ENCODE results near the gene OSBPL10. TPM values are rescaled to one million over a fixed set of nuclear protein-coding genes. Genes with fewer than 3 reads are reported as not detected.
"Not testable (repeated sequence)": the region's sequence is repeated elsewhere in the genome, so short reads cannot be mapped to it uniquely, and the experiment has no call there.

Gene OSBPL10
- total RNA-seq, 1 experiment from 2014 or later = 75.8 TPM

DNA sequence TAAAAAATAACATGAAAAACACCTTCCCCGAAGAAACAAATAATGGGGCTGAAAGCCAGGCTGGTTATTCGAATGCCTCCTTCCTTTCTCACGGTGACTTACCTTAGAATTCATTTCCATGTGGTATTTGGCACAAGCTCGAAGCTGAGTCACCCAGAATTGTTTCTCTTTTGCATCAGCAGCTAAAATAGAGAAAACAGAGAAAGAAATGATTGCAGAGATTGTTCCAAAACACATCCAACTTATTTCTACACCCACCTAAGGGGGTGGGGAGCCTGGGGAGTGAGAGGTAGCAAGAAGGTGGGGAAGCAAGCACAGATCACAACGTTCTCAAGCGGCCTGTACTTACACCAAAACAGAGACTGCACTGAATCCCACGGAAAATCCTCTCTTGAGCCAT lies 104.7 kb downstream of the OSBPL10 start:
- in situ Hi-C loops (cut with HindIII; ENCODE audit: low sequenced_read_pairs) = no loop called here
- DNase-seq (ENCODE audit: low spot score) = no peak

DNA sequence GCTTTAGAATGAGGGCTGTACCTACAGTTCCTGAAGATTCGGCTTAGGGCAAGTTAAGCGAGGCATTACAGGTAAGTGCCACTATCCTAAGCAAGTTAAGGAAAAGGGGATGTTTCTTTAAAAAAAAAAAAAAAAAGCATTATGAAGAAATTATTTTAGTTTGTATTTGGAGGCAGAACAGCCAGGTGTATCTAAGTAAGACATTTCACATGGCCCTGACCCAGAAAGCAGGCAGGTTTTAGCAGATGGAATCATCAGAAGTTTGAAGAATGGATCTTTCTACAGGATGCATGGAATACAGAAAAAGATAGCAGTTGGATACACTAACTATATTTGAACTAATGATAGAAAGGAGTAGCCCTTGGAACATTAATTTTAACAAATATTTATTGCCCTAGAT lies 105.6 kb downstream of the OSBPL10 start:
- in situ Hi-C loops (cut with HindIII; ENCODE audit: low sequenced_read_pairs) = no loop called here
- DNase-seq (ENCODE audit: low spot score) = no peak

DNA sequence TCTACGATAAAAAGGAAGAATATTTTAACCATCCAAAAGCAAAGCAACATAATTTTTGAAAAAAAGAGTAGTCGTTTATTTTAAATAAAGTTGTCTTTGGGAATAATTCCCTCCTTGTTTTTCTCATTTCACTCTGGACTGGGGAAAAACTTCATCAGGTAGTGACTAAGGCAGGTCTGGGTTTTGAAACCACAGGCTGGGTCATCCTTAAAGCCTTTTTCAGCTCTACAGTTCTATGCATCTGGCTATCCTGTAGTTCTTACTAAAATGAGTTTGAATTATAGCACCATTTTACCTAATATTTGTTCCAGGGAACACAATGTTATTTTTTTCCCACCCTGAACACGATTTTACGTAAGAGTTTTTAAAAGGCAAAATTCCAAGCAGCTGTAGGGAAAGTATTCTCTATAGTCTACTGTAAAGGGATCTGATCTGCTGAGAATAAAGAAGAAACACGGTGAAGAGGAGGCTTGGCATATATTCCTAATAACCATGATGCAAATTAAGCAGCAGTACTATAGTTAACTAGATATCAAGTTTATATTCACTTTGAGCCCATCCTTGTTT lies 107.7 kb downstream of the OSBPL10 start:
- in situ Hi-C loops (cut with HindIII; ENCODE audit: low sequenced_read_pairs) = no loop called here
- no peak for DNase-seq (ENCODE audit: low spot score)

GRCh38 chr3:31871939-31872507 lies 109.0 kb downstream of the OSBPL10 start:
- DNase-seq (ENCODE audit: low spot score) = no peak
- in situ Hi-C loops (cut with HindIII; ENCODE audit: low sequenced_read_pairs) = no loop called here

DNA sequence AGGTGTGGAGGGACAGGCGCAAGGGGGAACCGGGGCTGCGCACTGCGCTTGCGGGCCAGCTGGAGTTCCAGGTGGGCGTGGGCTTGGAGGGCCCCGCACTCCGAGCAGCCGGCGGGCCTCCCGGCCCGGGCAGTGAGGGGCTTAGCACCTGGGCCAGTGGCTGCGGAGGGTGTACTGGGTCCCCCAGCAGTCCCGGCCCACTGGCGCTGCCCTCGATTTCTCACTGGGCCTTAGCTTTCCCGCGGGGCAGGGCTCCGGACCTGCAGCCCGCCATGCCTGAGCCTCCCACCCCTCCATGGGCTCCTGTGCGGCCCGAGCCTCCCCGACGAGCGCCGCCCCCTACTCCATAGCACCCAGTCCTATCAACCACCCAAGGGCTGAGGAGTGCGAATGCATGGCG lies 111.0 kb downstream of the OSBPL10 start:
- DNase-seq (ENCODE audit: low spot score); in situ Hi-C loops (cut with HindIII; ENCODE audit: low sequenced_read_pairs): not testable (repeated sequence)

DNA sequence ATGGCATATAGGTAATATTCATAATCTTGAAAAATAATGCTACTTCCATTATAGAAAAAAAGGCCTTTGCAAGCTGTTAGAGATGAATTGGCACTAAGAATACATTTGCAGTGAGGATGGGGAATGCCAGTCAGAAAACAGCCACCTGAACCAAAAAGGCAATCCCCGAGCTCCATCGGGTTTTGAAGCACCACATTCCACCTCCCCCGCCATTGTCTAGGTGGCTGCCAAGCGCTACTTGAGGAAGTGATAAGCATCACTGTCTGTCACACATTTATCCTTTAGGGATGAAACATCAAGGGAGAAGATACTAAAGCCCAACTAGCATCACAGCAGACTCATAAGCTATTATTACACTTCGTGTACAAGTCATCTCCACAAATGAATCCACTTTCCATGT lies 112.8 kb downstream of the OSBPL10 start:
- DNase-seq (ENCODE audit: low spot score) = no peak
- in situ Hi-C loops (cut with HindIII; ENCODE audit: low sequenced_read_pairs) = no loop called here

- no peak for DNase-seq (ENCODE audit: low spot score)
- in situ Hi-C loops (cut with HindIII; ENCODE audit: low sequenced_read_pairs) = no loop called here
Observed at GRCh38 chr3:31862666-31863279, 118.3 kb downstream of the OSBPL10 start.

DNA sequence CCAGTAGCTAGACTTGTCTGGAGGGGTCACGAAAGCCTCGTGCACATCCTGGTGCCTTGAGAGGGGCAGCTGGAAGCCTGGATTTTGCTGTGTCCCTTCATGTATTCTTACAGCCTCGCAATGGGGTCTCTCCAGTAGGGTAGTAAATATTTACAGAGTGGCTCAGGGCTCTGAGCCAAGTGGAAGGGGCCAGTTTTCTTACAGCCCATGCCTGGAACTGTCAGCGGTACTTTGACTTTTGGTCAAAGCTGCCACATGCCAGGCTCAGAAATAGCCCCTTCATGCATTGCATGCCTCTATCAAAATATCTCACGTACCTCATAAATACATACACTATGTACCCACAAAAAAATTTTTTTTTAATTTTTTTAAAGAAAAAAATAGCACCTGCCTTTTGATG lies 119.2 kb downstream of the OSBPL10 start:
- no peak for DNase-seq (ENCODE audit: low spot score)
- in situ Hi-C loops (cut with HindIII; ENCODE audit: low sequenced_read_pairs) = no loop called here

DNA sequence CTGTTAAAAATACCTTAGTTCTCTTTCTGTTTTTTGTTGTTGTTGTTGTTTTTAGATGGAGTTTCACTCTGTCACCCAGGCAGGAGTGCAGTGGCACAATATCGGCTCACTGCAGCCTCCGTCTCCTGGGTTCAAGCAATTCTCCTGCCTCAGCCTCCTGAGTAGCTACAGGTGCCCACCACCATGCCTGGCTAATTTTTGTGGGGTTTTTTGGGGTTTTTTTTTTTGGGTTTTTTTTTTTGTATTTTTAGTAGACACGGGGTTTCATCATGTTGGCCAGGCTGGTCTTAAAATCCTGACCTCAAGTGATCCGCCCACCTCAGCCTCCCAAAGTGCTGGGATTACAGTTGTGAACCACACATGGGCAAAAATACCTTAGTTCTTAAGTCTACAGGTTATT lies 120.4 kb downstream of the OSBPL10 start:
- DNase-seq (ENCODE audit: low spot score); in situ Hi-C loops (cut with HindIII; ENCODE audit: low sequenced_read_pairs): not testable (repeated sequence)

DNA sequence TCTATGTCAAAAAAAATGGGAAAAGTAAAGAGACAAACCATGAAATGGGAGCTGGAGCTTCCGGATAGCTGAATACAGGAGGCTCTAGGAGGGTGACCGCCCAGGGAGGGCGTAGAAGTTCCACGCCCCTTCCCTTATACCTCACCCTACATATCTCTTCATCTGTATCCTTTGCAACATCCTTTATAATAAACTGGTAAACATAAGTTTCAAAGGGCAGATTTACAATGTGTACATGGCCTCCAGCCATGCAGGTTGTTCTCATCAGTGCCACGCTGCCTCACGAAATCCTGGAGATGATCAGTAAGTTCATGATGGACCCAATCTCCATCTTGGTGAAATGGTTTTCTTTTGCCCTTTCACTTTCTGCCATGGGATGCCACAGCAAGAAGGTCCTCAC lies 121.8 kb downstream of the OSBPL10 start:
- in situ Hi-C loops (cut with HindIII; ENCODE audit: low sequenced_read_pairs) = no loop called here
- no peak for DNase-seq (ENCODE audit: low spot score)

- in situ Hi-C loops (cut with HindIII; ENCODE audit: low sequenced_read_pairs) = no loop called here
- no peak for DNase-seq (ENCODE audit: low spot score)
Observed at GRCh38 chr3:31858439-31858838, 122.6 kb downstream of the OSBPL10 start.

GRCh38 chr3:31853580-31853979 lies 127.5 kb downstream of the OSBPL10 start:
- DNase-seq (ENCODE audit: low spot score) = no peak
- in situ Hi-C loops (cut with HindIII; ENCODE audit: low sequenced_read_pairs) = no loop called here

GRCh38 chr3:31851278-31851677 lies 129.8 kb downstream of the OSBPL10 start:
- no peak for DNase-seq (ENCODE audit: low spot score)
- in situ Hi-C loops (cut with HindIII; ENCODE audit: low sequenced_read_pairs) = no loop called here

DNA sequence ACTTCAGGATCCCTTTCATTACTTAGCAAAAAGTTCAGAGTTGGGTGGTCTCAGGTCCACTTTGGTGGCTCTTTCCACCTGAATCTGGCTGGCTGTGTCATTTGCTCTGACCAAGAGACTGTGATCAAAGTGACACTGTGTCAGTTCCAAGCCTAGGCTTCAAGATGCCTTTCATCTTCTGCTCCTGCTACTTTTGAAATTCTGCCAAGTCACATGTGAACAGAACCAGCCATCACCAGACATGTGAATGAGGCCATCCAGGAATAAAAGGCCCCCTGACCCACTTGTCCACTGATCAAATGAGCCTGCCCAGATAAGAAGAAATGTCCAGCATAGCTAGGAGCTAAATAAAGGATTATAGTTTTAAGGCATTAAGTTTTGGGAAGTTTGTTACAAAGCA lies 132.2 kb downstream of the OSBPL10 start:
- no peak for DNase-seq (ENCODE audit: low spot score)

DNA sequence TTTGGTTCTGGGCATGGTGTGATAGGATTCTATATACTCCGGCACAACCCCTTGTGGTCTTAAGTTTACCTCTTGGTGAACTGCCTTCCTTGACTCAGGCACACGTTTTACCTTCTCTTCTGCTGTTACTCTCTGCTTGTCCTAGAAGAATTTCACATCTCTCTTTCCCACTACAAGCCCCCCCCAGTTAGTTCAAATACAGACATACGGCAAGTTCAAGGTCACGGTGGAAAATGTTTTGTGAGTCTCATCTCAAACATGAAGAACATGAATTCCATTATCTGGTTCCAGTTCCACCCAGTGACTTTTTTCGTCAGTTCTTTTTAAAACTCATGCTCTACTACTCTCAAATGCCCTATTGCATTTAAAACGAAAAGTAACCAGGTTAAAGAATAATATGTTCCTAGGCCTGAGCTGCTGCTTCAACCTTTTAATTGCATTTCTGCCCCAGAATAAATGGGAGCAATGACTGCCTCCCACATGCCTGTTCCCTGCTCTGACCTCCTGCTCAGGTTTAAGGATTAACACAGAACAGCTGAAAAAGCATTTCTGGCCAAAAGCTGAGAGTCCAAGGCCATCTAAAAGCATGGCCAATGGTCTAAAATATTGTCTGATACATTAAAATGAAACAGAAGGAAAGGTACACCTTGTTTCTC lies 132.8 kb downstream of the OSBPL10 start:
- no peak for DNase-seq (ENCODE audit: low spot score)
- in situ Hi-C loops (cut with HindIII; ENCODE audit: low sequenced_read_pairs) = no loop called here

More for the DNA sequence above, 132.2 kb downstream of the OSBPL10 start:
- in situ Hi-C loops (cut with HindIII; ENCODE audit: low sequenced_read_pairs) = no loop called here

GRCh38 chr3:31847760-31848159 lies 133.3 kb downstream of the OSBPL10 start:
- in situ Hi-C loops (cut with HindIII; ENCODE audit: low sequenced_read_pairs) = no loop called here
- DNase-seq (ENCODE audit: low spot score) = no peak

DNA sequence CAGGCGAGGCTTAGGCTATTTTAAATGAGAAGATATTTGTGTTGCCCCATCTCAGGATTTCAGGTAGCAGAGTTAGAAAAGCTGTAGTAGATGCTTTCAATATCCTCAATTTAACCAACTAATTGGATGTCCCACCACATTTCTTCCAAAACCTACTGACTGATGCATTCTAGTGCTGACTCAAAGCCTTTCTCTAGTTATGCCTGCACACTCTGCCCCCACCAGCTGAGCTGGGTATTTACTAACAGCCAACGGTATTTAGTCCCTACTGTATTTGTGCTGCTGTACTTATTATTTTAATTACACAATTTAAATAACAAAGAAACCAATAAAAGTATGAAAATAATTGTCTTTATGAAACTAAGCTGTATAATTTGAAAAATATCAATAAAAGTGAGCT lies 139.5 kb downstream of the OSBPL10 start:
- no peak for DNase-seq (ENCODE audit: low spot score)
- in situ Hi-C loops (cut with HindIII; ENCODE audit: low sequenced_read_pairs) = no loop called here

- no peak for DNase-seq (ENCODE audit: low spot score)
- in situ Hi-C loops (cut with HindIII; ENCODE audit: low sequenced_read_pairs) = no loop called here
Observed at GRCh38 chr3:31840252-31840651, 140.8 kb downstream of the OSBPL10 start.

- DNase-seq (ENCODE audit: low spot score) = no peak
- in situ Hi-C loops (cut with HindIII; ENCODE audit: low sequenced_read_pairs) = no loop called here
Observed at GRCh38 chr3:31839144-31839917, 141.7 kb downstream of the OSBPL10 start.
